ENCODE data around the gene ARHGEF1.

DNA sequence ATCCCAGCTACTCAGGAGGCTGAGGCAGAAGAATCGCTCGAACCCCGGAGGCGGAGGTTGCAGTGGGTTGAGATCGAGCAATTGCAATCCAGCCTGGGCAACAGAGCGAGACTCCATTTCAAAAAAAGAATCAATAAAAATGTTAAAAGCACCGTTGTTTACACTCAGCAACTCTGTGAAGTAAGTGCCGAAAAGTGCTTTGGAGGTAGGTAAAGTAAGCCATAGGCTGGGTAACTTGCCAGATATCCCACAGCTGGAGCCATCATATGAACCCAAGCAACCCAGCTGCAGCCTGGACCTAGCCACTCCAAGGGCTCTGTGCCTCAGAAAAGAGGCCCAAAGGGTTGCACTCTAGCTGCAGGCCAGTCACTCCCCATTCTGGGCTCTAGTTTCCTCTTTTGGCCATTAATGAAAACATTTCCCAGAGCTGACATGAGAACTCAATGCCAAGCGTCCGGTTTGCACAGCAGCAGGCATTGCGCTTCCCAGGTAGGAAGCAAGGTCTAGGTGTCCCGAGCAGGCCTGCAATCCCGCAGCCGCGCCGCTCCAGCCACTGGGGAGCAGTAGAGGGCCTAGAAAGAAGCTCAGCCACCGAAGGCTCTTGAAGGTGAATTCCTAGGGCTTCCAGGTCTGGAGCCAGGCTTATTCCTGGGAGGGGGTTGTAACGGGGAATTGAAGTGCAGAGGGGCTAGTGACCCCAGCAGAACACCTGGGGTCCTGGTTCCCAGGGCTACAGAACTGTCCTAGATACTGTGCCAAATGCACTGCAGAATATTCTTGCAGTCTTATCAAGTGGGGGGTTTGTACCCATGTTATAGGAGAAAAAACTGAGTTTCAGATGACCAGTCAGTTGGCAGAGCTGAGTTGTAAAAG lies 10.0 kb upstream of the ARHGEF1 start:
- TF ChIP-seq, protein P1, sequence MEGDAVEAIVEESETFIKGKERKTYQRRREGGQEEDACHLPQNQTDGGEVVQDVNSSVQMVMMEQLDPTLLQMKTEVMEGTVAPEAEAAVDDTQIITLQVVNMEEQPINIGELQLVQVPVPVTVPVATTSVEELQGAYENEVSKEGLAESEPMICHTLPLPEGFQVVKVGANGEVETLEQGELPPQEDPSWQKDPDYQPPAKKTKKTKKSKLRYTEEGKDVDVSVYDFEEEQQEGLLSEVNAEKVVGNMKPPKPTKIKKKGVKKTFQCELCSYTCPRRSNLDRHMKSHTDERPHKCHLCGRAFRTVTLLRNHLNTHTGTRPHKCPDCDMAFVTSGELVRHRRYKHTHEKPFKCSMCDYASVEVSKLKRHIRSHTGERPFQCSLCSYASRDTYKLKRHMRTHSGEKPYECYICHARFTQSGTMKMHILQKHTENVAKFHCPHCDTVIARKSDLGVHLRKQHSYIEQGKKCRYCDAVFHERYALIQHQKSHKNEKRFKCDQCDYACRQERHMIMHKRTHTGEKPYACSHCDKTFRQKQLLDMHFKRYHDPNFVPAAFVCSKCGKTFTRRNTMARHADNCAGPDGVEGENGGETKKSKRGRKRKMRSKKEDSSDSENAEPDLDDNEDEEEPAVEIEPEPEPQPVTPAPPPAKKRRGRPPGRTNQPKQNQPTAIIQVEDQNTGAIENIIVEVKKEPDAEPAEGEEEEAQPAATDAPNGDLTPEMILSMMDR (IDR thresholded peaks at IDR 0.05; ENCODE audit: low read depth, low read length), result peak; percentile 47
- TF ChIP-seq MYC (IDR thresholded peaks at IDR 0.05; ENCODE audit: low read depth, low read length), result no peak
